Endothelial cell of umbilical vein (primary cell): ENCODE data around the gene ZNF620. TPM values are rescaled to one million over a fixed set of nuclear protein-coding genes. Genes with fewer than 3 reads are reported as not detected.

Experiments used
- BruUV-seq: library from RNA; stranded (reverse); fragments of 400-500 nt; replicated peaks from 2 replicates; lab custom pipeline; 2021; lab: Mats Ljungman, UMichigan
- CTCF ChIA-PET: fragments of 300-600, 350-600 bp; sonication (Branson Sonifier 250); formaldehyde crosslinking; loops from one replicate; lab custom pipeline; 2021; ENCODE audit warnings: antibody characterized with exemption, inconsistent platforms; lab: Charles Lee
- POLR2A ChIA-PET: fragments of 300-600, 350-600 bp; sonication (Branson Sonifier 250); formaldehyde crosslinking; loops from one replicate; lab custom pipeline; 2021; ENCODE audit warnings: antibody characterized with exemption, inconsistent platforms; lab: Charles Lee
- DNase-seq: peaks from one replicate; pipeline ENCODE4 v3.0.0-alpha.2; 2011; ENCODE audit warnings: low read depth, low spot score
- FAIRE-seq: peaks from 2 replicates; lab custom pipeline; 2011; peaks lifted over from hg19 to GRCh38; lab: Jason Lieb, UNC
- H2AFZ ChIP-seq: 2 replicates; pipeline ENCODE4 v1.6.0; 2012; ENCODE audit warnings: low read depth, low read length, control low read depth, inconsistent platforms
- H3K27ac ChIP-seq: 2 replicates; pipeline ENCODE4 v1.5.1; 2011; ENCODE audit warnings: low read depth, mild to moderate bottlenecking, control low read depth, low read length, moderate library complexity; ENCODE audit not compliant: insufficient read depth
- H3K27me3 ChIP-seq, 2 experiments: 2 replicates each; pipeline versions ENCODE4 v1.6.0 to v1.6.1; 2011; ENCODE audit warnings: low read length in 2 of 2, mixed read lengths in 1 of 2; ENCODE audit not compliant: control insufficient read depth in 2 of 2, insufficient read depth in 2 of 2
- H3K36me3 ChIP-seq, 2 experiments: 2 replicates in 1 of 2; 3 replicates in 1 of 2; pipeline ENCODE4 v1.5.1; 2011; ENCODE audit warnings: low read length in 2 of 2, mild to moderate bottlenecking in 1 of 2, moderate library complexity in 1 of 2; ENCODE audit not compliant: control insufficient read depth in 2 of 2, insufficient read depth in 2 of 2; ENCODE audit errors: extremely low read depth in 1 of 2
- H3K4me1 ChIP-seq: 3 replicates; pipeline ENCODE4 v1.5.1; 2011; ENCODE audit warnings: mild to moderate bottlenecking, low read length; ENCODE audit not compliant: control insufficient read depth, insufficient read depth; ENCODE audit errors: extremely low read depth
- H3K4me2 ChIP-seq: 2 replicates; pipeline ENCODE4 v1.6.1; 2011; ENCODE audit warnings: low read length, control low read depth, mixed read lengths; ENCODE audit not compliant: insufficient read depth
- H3K4me3 ChIP-seq, 3 experiments: fragments of 200-600 bp in 1 of 3; sonication (generic), shearing (Covaris generic) in 1 of 3; replicated peaks in 1 of 3; 2 replicates each; pipeline ENCODE4 v1.5.1; 2011 to 2016; ENCODE audit warnings: control low read depth in 3 of 3, low read length in 3 of 3, mild to moderate bottlenecking in 2 of 3, inconsistent platforms in 1 of 3, low read depth in 1 of 3, moderate library complexity in 1 of 3; ENCODE audit not compliant: insufficient read depth in 1 of 3
- H3K79me2 ChIP-seq: 2 replicates; pipeline ENCODE4 v1.6.0; 2012; ENCODE audit warnings: low read length, inconsistent platforms; ENCODE audit not compliant: control insufficient read depth, insufficient read depth
- H3K9ac ChIP-seq: replicated peaks from 2 replicates; pipeline ENCODE3; 2011; ENCODE audit warnings: low read length, control low read depth; ENCODE audit not compliant: insufficient read depth; ENCODE audit errors: extremely low read depth
- H3K9me1 ChIP-seq: replicated peaks from 3 replicates; pipeline ENCODE4 v1.6.0; 2011; ENCODE audit warnings: mild to moderate bottlenecking, low read length; ENCODE audit not compliant: control insufficient read depth, insufficient read depth; ENCODE audit errors: extremely low read depth
- H3K9me3 ChIP-seq: replicated peaks from 2 replicates; pipeline ENCODE4 v1.5.1; 2012; ENCODE audit warnings: low read length, inconsistent platforms; ENCODE audit not compliant: control insufficient read depth, insufficient read depth
- H4K20me1 ChIP-seq: replicated peaks from 2 replicates; pipeline ENCODE3; 2011; ENCODE audit warnings: mild to moderate bottlenecking, low read length; ENCODE audit not compliant: control insufficient read depth, insufficient read depth; ENCODE audit errors: extremely low read depth
- EZH2 ChIP-seq: IDR thresholded peaks from 2 replicates; pipeline ENCODE4 v1.6.1; 2012; ENCODE audit warnings: borderline replicate concordance, low read depth, mild to moderate bottlenecking, moderate library complexity, low read length, inconsistent platforms; ENCODE audit not compliant: severe bottlenecking
- FOS ChIP-seq: IDR thresholded peaks from 2 replicates; pipeline ENCODE4 v1.6.1; 2011; ENCODE audit warnings: mild to moderate bottlenecking, low read length, moderate library complexity, borderline replicate concordance; ENCODE audit not compliant: insufficient read depth
- GATA2 ChIP-seq: IDR thresholded peaks from 2 replicates; pipeline ENCODE4 v1.7.0; 2011; ENCODE audit warnings: low read depth, mild to moderate bottlenecking, moderate library complexity, mixed read lengths, low read length; ENCODE audit not compliant: insufficient read length, insufficient read depth
- JUN ChIP-seq: IDR thresholded peaks from 2 replicates; pipeline ENCODE4 v1.6.1; 2011; ENCODE audit warnings: borderline replicate concordance, low read depth; ENCODE audit not compliant: insufficient read length, insufficient read depth
- MYC ChIP-seq: IDR thresholded peaks from one replicate; pipeline ENCODE4 v1.6.1; 2011; ENCODE audit warnings: mild to moderate bottlenecking, low read depth, low read length
- POLR2A ChIP-seq: IDR thresholded peaks from 2 replicates; pipeline ENCODE4 v1.6.1; 2012; ENCODE audit warnings: low read depth, mild to moderate bottlenecking, control low read depth, low read length
- POLR2AphosphoS5 ChIP-seq: IDR thresholded peaks from 2 replicates; pipeline ENCODE4 v1.6.1; 2012; ENCODE audit warnings: low read depth, mild to moderate bottlenecking, control low read depth, low read length, moderate library complexity; ENCODE audit not compliant: insufficient read depth
- dilution Hi-C: fragments of 300-500 bp; cut with MboI; formaldehyde crosslinking; loops from one replicate; pipeline ENCODE4 v1.15.0; 2019; ENCODE audit warnings: low sequenced_read_pairs; ENCODE audit not compliant: extremely low pct_ligation_motif_present
- intact Hi-C: fragments of 100-400 bp; cut with micrococcal nuclease; formaldehyde crosslinking; loops from one replicate; pipeline ENCODE4 v1.10.0; 2022
- polyA plus RNA-seq, 4 experiments: library from polyadenylated mRNA; depleted of rRNA in 3 of 4; stranded (reverse) in 3 of 4; unstranded in 1 of 4; fragments of >200 nt; gene quantifications; 2 replicates each; pipeline versions ENCODE4 v1.2.1 to v1.2.3, GENCODE V29; 2011 to 2012; ENCODE audit warnings: missing spikeins in 1 of 4
- total RNA-seq: library from RNA; stranded (reverse); gene quantifications from 2 replicates; pipeline ENCODE4 v1.2.3, GENCODE V29; 2021
- TF ChIP-seq, protein P1 (sequence below): IDR thresholded peaks from 2 replicates; pipeline ENCODE4 v1.6.1; 2011; ENCODE audit not compliant: insufficient read depth, insufficient read length
- TF ChIP-seq, protein P2 (sequence below), 2 donors: IDR thresholded peaks; 1 replicate in 1 of 2; 2 replicates in 1 of 2; pipeline ENCODE4 v1.5.1; 2011; ENCODE audit warnings: low read length in 2 of 2, mild to moderate bottlenecking in 2 of 2, moderate library complexity in 2 of 2, control low read depth in 1 of 2, inconsistent platforms in 1 of 2, low read depth in 1 of 2; ENCODE audit not compliant: insufficient read depth in 1 of 2; ENCODE audit errors: extremely low read depth in 1 of 2

ZNF620 gene
- total and polyA plus RNA-seq, 2 donors (not counting 3 experiments of a cell fraction or from before 2014, with no cell fraction given) = 1.9 to 4.0 TPM

GRCh38 chr3:40494698-40495097, 11.1 kb upstream of the ZNF620 start:
- no peaks in the 10 kb centered on the region for H3K4me1 ChIP-seq
- no peak overlapping the region for H3K9ac ChIP-seq
- H4K20me1 ChIP-seq = no peaks in the 10 kb centered on the region
- no peaks in the 10 kb centered on the region for H3K79me2 ChIP-seq
- CTCF ChIA-PET = interaction anchor here (2.2 to 2.4 kb wide), 2 partner anchors 11 kb away, joined by 7 to 10 read pairs; partner anchors contain the start of gene ZNF620
- dilution Hi-C loops = no loop called here
- H3K9me1 ChIP-seq = no peaks in the 10 kb centered on the region
- no peak overlapping the region for H3K27ac ChIP-seq
- no TSS peak for BruUV-seq
- H2AFZ ChIP-seq = no peak overlapping the region
- no peaks in the 10 kb centered on the region for H3K27me3 ChIP-seq
- no peak overlapping the region for H3K4me2 ChIP-seq
- TF ChIP-seq GATA2 = no peak
- TF ChIP-seq EZH2 = no peak
- no peak for TF ChIP-seq FOS
- TF ChIP-seq, protein P1, sequence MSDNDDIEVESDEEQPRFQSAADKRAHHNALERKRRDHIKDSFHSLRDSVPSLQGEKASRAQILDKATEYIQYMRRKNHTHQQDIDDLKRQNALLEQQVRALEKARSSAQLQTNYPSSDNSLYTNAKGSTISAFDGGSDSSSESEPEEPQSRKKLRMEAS = no peak
- TF ChIP-seq JUN = no peak
- TF ChIP-seq POLR2A = no peak
- TF ChIP-seq MYC = no peak
- TF ChIP-seq POLR2AphosphoS5 = no peak
- TF ChIP-seq, protein P2, sequence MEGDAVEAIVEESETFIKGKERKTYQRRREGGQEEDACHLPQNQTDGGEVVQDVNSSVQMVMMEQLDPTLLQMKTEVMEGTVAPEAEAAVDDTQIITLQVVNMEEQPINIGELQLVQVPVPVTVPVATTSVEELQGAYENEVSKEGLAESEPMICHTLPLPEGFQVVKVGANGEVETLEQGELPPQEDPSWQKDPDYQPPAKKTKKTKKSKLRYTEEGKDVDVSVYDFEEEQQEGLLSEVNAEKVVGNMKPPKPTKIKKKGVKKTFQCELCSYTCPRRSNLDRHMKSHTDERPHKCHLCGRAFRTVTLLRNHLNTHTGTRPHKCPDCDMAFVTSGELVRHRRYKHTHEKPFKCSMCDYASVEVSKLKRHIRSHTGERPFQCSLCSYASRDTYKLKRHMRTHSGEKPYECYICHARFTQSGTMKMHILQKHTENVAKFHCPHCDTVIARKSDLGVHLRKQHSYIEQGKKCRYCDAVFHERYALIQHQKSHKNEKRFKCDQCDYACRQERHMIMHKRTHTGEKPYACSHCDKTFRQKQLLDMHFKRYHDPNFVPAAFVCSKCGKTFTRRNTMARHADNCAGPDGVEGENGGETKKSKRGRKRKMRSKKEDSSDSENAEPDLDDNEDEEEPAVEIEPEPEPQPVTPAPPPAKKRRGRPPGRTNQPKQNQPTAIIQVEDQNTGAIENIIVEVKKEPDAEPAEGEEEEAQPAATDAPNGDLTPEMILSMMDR (IDR thresholded peaks at IDR 0.05; ENCODE audit: extremely low read depth in 1 of 2, insufficient read depth in 1 of 2, low read depth in 1 of 2, low read length in 2 of 2) = no peak
- no peaks in the 10 kb centered on the region for H3K9me3 ChIP-seq
- FAIRE-seq (no peak), DNase-seq (no peak)
- no peak overlapping the region for H3K4me3 ChIP-seq
- no peaks in the 10 kb centered on the region for H3K36me3 ChIP-seq
- intact Hi-C loops = no loop called here
- POLR2A ChIA-PET = no interaction called here
